KOPT-K1 (cell line): Measurements from ENCODE around the gene ANKDD1B.

Source experiments
- H3K27ac ChIP-seq: fragments of 200-600 bp; sonication (generic); 2 replicates; pipeline ENCODE4 v1.5.1; 2016; ENCODE audit warnings: antibody characterized with exemption, mild to moderate bottlenecking, low read depth, low read length; ENCODE audit not compliant: poor library complexity, severe bottlenecking
- H3K36me3 ChIP-seq: fragments of 200-600 bp; sonication (generic); 2 replicates; pipeline ENCODE4 v1.5.1; 2017; ENCODE audit warnings: antibody characterized with exemption, mild to moderate bottlenecking, low read length, moderate library complexity; ENCODE audit not compliant: insufficient read depth
- H3K9me3 ChIP-seq: fragments of 200-600 bp; sonication (generic); 2 replicates; pipeline ENCODE4 v1.5.1; 2017; ENCODE audit warnings: antibody characterized with exemption, low read length, mild to moderate bottlenecking; ENCODE audit not compliant: insufficient read depth, poor library complexity, severe bottlenecking

The ANKDD1B gene

GRCh38 chr5:75663579-75664284 lies 52.5 kb downstream of the ANKDD1B start:
- no peaks in the 10 kb centered on the region for H3K9me3 ChIP-seq
- no peaks in the 10 kb centered on the region for H3K36me3 ChIP-seq
- no peak overlapping the region for H3K27ac ChIP-seq

DNA sequence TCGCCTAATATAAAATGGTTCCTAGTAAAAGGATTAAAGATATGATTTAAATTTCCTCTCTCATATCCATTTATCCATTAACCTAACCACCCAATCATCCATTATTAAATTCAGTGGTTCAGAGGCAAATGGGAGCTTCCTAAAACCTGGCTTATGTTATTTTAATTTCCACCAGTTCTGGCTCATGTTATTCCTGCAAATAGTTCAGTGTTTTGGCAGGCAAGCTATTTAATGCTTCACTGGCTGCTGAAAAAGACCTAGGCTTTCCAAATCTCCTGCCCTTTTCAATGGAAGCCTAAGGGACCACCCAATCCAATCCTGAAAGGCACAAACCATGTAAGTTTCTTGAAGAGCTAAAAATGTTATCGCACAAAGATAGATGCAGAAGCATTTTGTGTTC lies 53.7 kb downstream of the ANKDD1B start:
- no peaks in the 10 kb centered on the region for H3K9me3 ChIP-seq
- H3K36me3 ChIP-seq: no peaks in the 10 kb centered on the region
- H3K27ac ChIP-seq: no peak overlapping the region

DNA sequence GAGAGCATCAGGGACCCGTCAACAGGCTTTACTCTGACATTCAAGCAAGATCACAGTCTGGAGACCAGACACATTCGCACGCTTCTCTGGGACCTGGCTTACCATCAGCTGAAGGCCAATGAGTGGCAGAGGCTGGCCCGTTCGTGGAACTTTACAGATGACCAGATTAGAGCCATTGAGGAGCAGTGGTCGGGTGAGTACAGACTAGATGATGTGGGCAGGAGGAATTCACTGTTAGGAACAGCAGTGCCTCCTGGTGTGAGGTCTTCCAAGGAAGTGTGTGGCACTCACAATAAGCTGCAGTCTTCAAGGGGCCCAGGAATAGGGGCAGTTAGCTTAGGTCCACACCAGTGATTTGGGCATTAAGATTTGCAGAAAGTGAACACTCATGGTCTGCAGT lies 55.5 kb downstream of the ANKDD1B start:
- Histone ChIP-seq H3K36me3 (no peaks in the 10 kb centered on the region), H3K27ac (no peak overlapping the region), H3K9me3 (no peaks in the 10 kb centered on the region)

- Histone ChIP-seq H3K36me3 (peaks cover 7% of the 10 kb centered on the region), H3K9me3 (no peaks in the 10 kb centered on the region), H3K27ac (no peak overlapping the region)
Observed at GRCh38 chr5:75667586-75667985, 56.3 kb downstream of the ANKDD1B start.

DNA sequence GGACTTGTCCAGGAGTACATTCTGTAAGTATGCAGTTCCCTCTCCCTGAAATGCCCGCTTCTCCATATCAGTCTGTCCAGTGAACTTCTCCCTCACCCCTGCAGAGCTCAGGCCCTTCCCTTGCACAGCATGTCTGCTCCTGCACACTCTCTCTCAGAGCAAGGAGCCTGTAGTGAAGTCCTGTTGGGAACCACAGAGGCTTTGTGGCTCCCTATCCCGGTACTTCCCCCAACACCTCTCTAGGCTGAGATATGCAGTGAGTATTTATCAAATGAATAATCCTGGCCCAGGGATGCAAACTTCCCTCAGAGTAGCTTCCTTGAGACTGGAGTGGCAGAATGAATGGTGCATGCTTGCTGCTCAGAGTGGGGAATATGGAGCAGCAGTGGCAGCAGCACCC lies 57.2 kb downstream of the ANKDD1B start:
- no peak overlapping the region for H3K27ac ChIP-seq
- no peaks in the 10 kb centered on the region for H3K9me3 ChIP-seq
- H3K36me3 ChIP-seq: peaks cover 15% of the 10 kb centered on the region

DNA sequence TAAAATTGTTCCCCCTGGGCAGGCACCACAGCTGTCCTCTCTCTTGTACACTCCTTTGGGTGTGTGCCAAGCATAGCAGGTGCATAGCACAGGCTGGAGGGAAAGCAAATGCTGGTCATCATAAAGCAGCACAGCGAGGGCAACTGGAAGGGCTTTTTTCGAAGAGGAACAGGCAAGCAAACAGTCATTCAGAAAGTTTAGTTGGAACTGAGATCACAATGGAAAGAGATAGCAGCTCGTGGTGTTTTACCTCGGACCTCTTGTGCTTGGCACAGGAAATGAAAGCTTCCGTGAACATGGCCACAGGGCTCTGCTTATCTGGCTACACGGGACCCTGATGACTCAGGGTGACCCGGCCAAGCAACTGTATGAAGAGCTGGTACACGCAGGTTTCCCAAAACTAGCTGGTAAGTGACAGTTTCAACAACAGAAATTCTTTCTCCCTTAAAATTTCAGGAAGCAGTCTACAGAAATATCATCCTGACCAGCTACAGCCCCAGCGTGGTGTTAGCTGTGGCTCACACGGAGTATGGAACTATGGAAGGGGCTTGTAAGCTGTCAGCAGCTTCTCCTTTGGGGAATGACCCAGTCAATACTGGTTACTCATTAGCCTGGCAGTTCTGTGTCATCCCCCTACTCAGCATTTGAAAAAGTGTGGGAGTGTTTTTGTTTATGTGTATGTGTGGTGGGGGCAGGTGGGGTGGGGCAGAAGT lies 57.9 kb downstream of the ANKDD1B start:
- H3K27ac ChIP-seq: no peak overlapping the region
- no peaks in the 10 kb centered on the region for H3K9me3 ChIP-seq
- H3K36me3 ChIP-seq: peaks cover 20% of the 10 kb centered on the region

GRCh38 chr5:75670577-75670976 lies 59.3 kb downstream of the ANKDD1B start:
- Histone ChIP-seq H3K9me3 (no peaks in the 10 kb centered on the region), H3K36me3 (peaks cover 35% of the 10 kb centered on the region), H3K27ac (no peak overlapping the region)

GRCh38 chr5:75671506-75671905 lies 60.3 kb downstream of the ANKDD1B start:
- Histone ChIP-seq H3K9me3 (no peaks in the 10 kb centered on the region), H3K36me3 (peaks cover 44% of the 10 kb centered on the region), H3K27ac (no peak overlapping the region)

DNA sequence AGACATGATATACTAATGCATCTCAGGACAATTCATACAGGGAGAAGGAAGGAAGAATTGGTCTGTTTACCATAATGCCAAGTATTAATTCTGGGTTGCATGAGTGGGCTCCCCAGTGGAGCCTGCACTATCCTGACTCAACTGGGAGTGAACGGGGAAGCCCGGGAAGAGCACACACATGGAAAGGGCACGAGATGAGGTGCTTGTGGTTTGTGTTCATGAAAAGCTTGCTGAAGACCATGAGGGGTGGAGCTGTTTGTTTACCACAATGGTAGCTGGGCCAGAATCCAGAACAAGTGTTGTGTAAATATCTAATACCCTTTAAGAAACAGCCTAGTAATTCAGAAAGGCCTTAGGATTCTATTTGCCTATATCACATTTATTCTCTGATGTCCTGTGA lies 61.4 kb downstream of the ANKDD1B start:
- Histone ChIP-seq H3K36me3 (peaks cover 54% of the 10 kb centered on the region), H3K27ac (no peak overlapping the region), H3K9me3 (no peaks in the 10 kb centered on the region)

- Histone ChIP-seq H3K9me3 (no peaks in the 10 kb centered on the region), H3K27ac (no peak overlapping the region), H3K36me3 (peaks cover 77% of the 10 kb centered on the region)
Observed at GRCh38 chr5:75675783-75676182, 64.5 kb downstream of the ANKDD1B start.

DNA sequence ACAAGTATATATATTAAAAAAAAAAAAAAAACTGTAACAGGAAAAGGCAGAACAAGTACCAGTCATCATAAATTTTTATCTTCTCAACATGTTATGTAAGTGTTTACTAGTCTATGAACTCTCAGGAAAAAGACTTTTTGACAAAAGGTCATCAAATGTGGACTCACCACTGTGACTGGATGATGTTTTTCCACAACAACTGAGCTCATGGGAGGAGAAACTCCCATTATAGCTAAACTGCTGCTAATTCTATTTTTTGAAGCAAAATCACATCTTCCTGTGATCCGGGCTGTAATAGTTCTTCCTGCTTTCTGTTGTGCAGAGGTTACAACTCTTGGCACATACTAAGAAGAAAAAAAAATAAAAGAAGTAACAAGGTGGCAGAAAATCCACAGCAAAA lies 66.4 kb downstream of the ANKDD1B start:
- no peaks in the 10 kb centered on the region for H3K9me3 ChIP-seq
- H3K36me3 ChIP-seq: peaks cover 70% of the 10 kb centered on the region
- no peak overlapping the region for H3K27ac ChIP-seq

- Histone ChIP-seq H3K36me3 (peaks cover 69% of the 10 kb centered on the region), H3K27ac (no peak overlapping the region), H3K9me3 (no peaks in the 10 kb centered on the region)
Observed at GRCh38 chr5:75678155-75678554, 66.9 kb downstream of the ANKDD1B start.

GRCh38 chr5:75681125-75681830 lies 70.0 kb downstream of the ANKDD1B start:
- Histone ChIP-seq H3K36me3 (peaks cover 70% of the 10 kb centered on the region), H3K9me3 (no peaks in the 10 kb centered on the region), H3K27ac (no peak overlapping the region)

GRCh38 chr5:75685141-75685540 lies 73.9 kb downstream of the ANKDD1B start:
- peaks cover 77% of the 10 kb centered on the region for H3K36me3 ChIP-seq
- no peak overlapping the region for H3K27ac ChIP-seq
- no peaks in the 10 kb centered on the region for H3K9me3 ChIP-seq

DNA sequence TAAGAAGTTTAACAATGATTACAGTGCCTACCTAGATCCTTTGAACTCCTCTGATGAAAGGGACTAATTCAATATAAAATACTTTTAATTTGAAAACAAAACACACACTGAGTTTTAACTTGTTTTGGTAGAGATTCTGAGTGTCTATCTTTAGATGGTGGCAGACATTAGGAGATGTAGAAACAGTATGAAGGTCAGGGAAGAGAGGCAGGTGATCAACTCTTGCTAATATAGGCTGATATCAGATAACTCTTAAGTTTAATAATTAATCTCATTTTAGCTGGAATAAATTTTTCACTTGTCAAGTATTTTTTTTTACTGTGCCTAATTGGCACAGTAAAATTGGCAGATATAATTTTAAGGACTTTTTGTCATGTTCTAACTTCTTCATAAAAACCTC lies 75.2 kb downstream of the ANKDD1B start:
- no peak overlapping the region for H3K27ac ChIP-seq
- H3K36me3 ChIP-seq: peaks cover 86% of the 10 kb centered on the region

More for the DNA sequence above, 75.2 kb downstream of the ANKDD1B start:
- H3K9me3 ChIP-seq: no peaks in the 10 kb centered on the region
